Gastrocnemius medialis (tissue), 4 donors: ENCODE data around the gene PNLIPRP2. TPM values are rescaled to one million over a fixed set of nuclear protein-coding genes. Genes with fewer than 3 reads are reported as not detected.

ENCODE experiments used
- ATAC-seq, 2 donors: fragments of 150-250 bp; one replicate each; pipeline ENCODE4 v1.9.1; 2016
- DNase-seq, 2 donors: peaks; one replicate each; pipeline ENCODE4 v3.0.0-alpha.2; 2019
- H3K27ac ChIP-seq, 4 donors: fragments of 200-600 bp; sonication (generic); 1 replicate in 1 of 4; 2 replicates in 3 of 4; pipeline ENCODE4 v1.5.1; 2016 to 2018; ENCODE audit warnings: mild to moderate bottlenecking in 2 of 4, moderate library complexity in 1 of 4
- H3K27me3 ChIP-seq, 3 donors: fragments of 200-600 bp; sonication (generic) in 2 of 3; 1 replicate in 1 of 3; 2 replicates in 2 of 3; pipeline versions ENCODE4 v1.5.1 to v1.6.0; 2016 to 2019; ENCODE audit warnings: mild to moderate bottlenecking in 1 of 3, moderate library complexity in 1 of 3
- H3K36me3 ChIP-seq, 2 donors: fragments of 200-600 bp; sonication (generic) in 1 of 2; one replicate each; pipeline ENCODE4 v1.5.1; 2017 to 2018
- H3K4me1 ChIP-seq, 2 donors: fragments of 200-600 bp; sonication (generic) in 1 of 2; one replicate each; pipeline ENCODE4 v1.5.1; 2016 to 2017; ENCODE audit warnings: mild to moderate bottlenecking in 2 of 2
- H3K4me3 ChIP-seq, 4 donors: fragments of 200-600 bp; sonication (generic) in 3 of 4; 1 replicate in 1 of 4; 2 replicates in 3 of 4; pipeline ENCODE4 v1.5.1; 2016 to 2019; ENCODE audit warnings: mild to moderate bottlenecking in 2 of 4
- H3K9me3 ChIP-seq, 3 donors: fragments of 200-600 bp; sonication (generic) in 2 of 3; 1 replicate in 1 of 3; 2 replicates in 2 of 3; pipeline ENCODE4 v1.5.1; 2016 to 2019
- POLR2A ChIP-seq, 2 donors: fragments of 450-650 bp; IDR thresholded peaks; one replicate each; pipeline ENCODE4 v1.6.1; 2017; ENCODE audit warnings: antibody characterized with exemption in 2 of 2, mild to moderate bottlenecking in 2 of 2, moderate library complexity in 2 of 2
- in situ Hi-C, 4 donors: fragments of 200-750 bp; cut with MboI; loops; one replicate each; pipeline versions ENCODE4 v1.15.0 to v1.8.0; 2017; ENCODE audit warnings: low sequenced_read_pairs in 4 of 4
- intact Hi-C: fragments of 100-400 bp; cut with DNase I; formaldehyde crosslinking; loops from one replicate; pipeline ENCODE4 v1.15.1; 2023; ENCODE audit warnings: low total_unique reads
- total RNA-seq, 4 donors: library from RNA; depleted of rRNA; stranded (reverse); fragments of >200 nt; gene quantifications; one replicate each; pipeline versions ENCODE4 v1.1.0 to v1.2.3, GENCODE V29; 2016
- TF ChIP-seq, protein P1 (sequence below), 5 experiments: fragments of 450-650 bp in 3 of 5; fragments of 200-600 bp in 2 of 5; sonication (generic) in 2 of 5; IDR thresholded peaks in 4 of 5; conservative IDR thresholded peaks in 1 of 5; 1 replicate in 4 of 5; 2 replicates in 1 of 5; pipeline ENCODE4 v1.5.1; 2016 to 2019; ENCODE audit warnings: antibody characterized with exemption in 5 of 5, mild to moderate bottlenecking in 3 of 5, moderate library complexity in 3 of 5

PNLIPRP2 gene
- total RNA-seq, 4 donors from 2014 or later, result not detected

DNA sequence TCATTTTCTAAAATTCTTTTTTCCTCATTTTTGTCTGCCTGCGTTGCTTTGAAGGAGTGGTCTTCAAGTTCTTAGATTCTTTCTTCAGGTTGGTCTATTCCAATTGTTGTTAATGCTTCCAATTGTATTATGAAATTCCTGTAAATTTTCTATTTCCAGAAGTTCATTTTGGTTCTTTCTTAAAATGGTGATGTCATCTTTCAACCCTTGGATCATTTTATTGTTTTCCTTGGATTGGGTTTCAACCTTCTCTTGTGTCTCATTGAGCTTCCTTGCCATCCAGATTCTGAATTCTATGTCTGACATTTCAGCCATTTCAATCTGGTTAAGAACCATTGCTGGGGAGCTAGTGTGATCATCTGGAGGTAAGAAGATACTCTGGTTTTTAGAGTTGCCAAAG lies 33.1 kb downstream of the PNLIPRP2 start:
- Histone ChIP-seq H3K27me3 (peaks cover 0 to 6% (median 0%) of the 10 kb centered on the region in 3 donors), H3K36me3 (no peaks in the 10 kb centered on the region), H3K9me3 (no peaks in the 10 kb centered on the region), H3K4me1 (no peaks in the 10 kb centered on the region), H3K27ac (no peak overlapping the region), H3K4me3 (no peak overlapping the region)
- intact Hi-C loops, result no loop called here
- ATAC-seq (no peak), DNase-seq (no peak)
- no peak for TF ChIP-seq POLR2A (IDR thresholded peaks at IDR 0.05)
- TF ChIP-seq, protein P1, sequence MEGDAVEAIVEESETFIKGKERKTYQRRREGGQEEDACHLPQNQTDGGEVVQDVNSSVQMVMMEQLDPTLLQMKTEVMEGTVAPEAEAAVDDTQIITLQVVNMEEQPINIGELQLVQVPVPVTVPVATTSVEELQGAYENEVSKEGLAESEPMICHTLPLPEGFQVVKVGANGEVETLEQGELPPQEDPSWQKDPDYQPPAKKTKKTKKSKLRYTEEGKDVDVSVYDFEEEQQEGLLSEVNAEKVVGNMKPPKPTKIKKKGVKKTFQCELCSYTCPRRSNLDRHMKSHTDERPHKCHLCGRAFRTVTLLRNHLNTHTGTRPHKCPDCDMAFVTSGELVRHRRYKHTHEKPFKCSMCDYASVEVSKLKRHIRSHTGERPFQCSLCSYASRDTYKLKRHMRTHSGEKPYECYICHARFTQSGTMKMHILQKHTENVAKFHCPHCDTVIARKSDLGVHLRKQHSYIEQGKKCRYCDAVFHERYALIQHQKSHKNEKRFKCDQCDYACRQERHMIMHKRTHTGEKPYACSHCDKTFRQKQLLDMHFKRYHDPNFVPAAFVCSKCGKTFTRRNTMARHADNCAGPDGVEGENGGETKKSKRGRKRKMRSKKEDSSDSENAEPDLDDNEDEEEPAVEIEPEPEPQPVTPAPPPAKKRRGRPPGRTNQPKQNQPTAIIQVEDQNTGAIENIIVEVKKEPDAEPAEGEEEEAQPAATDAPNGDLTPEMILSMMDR (IDR thresholded peaks at IDR 0.05 in 4 of 5, conservative IDR thresholded peaks at IDR 0.05 in 1 of 5), result no peak
- in situ Hi-C loops, result no loop called here

DNA sequence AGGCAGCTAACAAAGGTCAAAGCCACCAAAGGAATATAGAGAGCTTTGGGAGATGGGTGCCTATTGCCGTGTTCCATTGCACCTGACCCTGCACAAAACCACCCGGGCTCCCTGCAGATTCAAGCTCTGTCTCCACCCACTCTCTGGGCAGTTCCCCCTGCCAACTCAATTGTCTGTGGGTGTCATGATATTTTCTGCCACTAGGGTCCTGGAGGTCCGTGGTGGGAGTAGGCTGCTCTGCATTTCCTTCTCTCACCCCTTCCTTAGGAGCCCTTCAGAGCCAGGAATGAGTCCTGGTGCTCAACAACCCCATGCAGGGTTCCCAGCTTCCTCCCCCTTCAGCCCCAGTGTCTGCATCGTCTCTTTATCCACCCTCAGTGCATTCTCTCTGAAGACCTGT lies 34.1 kb downstream of the PNLIPRP2 start:
- TF ChIP-seq, protein P1 (IDR thresholded peaks at IDR 0.05 in 4 of 5, conservative IDR thresholded peaks at IDR 0.05 in 1 of 5), result peak in 1 of 5 experiments; percentile 13
- no peak for TF ChIP-seq POLR2A (IDR thresholded peaks at IDR 0.05)
- in situ Hi-C loops (no loop called here), intact Hi-C loops (no loop called here)
- no peak overlapping the region for H3K4me3 ChIP-seq
- H3K27me3 ChIP-seq, result peaks cover 0 to 6% (median 0%) of the 10 kb centered on the region in 3 donors
- no peak overlapping the region for H3K27ac ChIP-seq
- ATAC-seq (no peak), DNase-seq (no peak)
- no peaks in the 10 kb centered on the region for H3K4me1 ChIP-seq
- H3K36me3 ChIP-seq, result no peaks in the 10 kb centered on the region
- no peaks in the 10 kb centered on the region for H3K9me3 ChIP-seq

DNA sequence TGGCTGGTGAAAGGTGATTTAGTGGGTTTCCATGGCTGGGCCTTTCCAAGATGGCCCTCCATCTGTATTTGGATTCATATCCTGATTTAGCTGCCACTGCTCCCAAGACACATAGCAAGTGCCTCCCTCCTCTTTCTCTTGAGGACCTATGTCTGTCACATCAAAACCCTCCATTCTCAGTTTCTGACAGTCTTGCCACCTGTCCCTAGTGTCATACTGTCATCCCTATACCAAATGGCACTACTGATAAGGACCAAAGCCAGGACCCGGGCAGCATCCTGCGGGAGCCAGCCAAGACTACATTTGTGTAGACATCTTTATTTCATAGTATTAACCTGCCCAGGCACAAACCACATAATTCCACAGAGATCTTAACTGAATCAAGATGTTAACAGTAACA lies 34.8 kb downstream of the PNLIPRP2 start:
- intact Hi-C loops, result no loop called here
- Histone ChIP-seq H3K27me3 (peaks cover 0 to 6% (median 0%) of the 10 kb centered on the region in 3 donors), H3K9me3 (no peaks in the 10 kb centered on the region), H3K4me3 (no peak overlapping the region), H3K4me1 (no peaks in the 10 kb centered on the region), H3K36me3 (no peaks in the 10 kb centered on the region), H3K27ac (no peak overlapping the region)
- TF ChIP-seq POLR2A (IDR thresholded peaks at IDR 0.05), result no peak
- TF ChIP-seq, protein P1 (IDR thresholded peaks at IDR 0.05 in 4 of 5, conservative IDR thresholded peaks at IDR 0.05 in 1 of 5), result no peak
- ATAC-seq, result no peak
- no peak for DNase-seq
- in situ Hi-C loops, result no loop called here

DNA sequence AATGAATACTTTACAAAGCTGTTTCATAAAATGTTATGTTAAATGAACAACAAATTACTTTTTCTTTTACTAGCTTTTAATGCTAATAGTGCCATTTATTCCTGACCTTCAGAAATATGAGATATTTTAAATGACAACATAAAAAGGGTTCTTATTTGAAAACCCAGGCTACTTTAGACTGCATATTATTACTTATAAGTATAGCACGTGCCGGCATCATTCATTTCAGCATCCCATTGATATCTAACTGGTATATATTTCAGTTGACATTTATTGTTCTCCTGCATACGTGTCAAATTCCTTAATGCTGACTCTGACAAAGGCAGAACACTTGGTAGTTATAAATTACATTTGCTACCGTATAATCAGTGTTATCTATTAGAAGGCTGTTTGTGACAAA lies 35.3 kb downstream of the PNLIPRP2 start:
- no peak for DNase-seq
- intact Hi-C loops (no loop called here), in situ Hi-C loops (no loop called here)
- ATAC-seq, result no peak
- H3K4me1 ChIP-seq, result no peaks in the 10 kb centered on the region
- no peaks in the 10 kb centered on the region for H3K9me3 ChIP-seq
- no peaks in the 10 kb centered on the region for H3K36me3 ChIP-seq
- no peak overlapping the region for H3K27ac ChIP-seq
- H3K4me3 ChIP-seq, result no peak overlapping the region
- peaks cover 0 to 6% (median 0%) of the 10 kb centered on the region in 3 donors for H3K27me3 ChIP-seq
- TF ChIP-seq, protein P1 (IDR thresholded peaks at IDR 0.05 in 4 of 5, conservative IDR thresholded peaks at IDR 0.05 in 1 of 5), result no peak
- no peak for TF ChIP-seq POLR2A (IDR thresholded peaks at IDR 0.05)
